HG02798 (cell line): ENCODE measurements around the gene SLC35E1.
A peak's percentile ranks its signal among the peaks of the same experiment; 100 is the strongest.

Experiments used
- ATAC-seq: cut with Tn5 transposase; IDR thresholded peaks from one replicate; pipeline ENCODE4 v1.9.1; 2021; ENCODE audit warnings: mild to moderate bottlenecking; ENCODE audit not compliant: unreplicated experiment, poor library complexity

SLC35E1 gene

DNA sequence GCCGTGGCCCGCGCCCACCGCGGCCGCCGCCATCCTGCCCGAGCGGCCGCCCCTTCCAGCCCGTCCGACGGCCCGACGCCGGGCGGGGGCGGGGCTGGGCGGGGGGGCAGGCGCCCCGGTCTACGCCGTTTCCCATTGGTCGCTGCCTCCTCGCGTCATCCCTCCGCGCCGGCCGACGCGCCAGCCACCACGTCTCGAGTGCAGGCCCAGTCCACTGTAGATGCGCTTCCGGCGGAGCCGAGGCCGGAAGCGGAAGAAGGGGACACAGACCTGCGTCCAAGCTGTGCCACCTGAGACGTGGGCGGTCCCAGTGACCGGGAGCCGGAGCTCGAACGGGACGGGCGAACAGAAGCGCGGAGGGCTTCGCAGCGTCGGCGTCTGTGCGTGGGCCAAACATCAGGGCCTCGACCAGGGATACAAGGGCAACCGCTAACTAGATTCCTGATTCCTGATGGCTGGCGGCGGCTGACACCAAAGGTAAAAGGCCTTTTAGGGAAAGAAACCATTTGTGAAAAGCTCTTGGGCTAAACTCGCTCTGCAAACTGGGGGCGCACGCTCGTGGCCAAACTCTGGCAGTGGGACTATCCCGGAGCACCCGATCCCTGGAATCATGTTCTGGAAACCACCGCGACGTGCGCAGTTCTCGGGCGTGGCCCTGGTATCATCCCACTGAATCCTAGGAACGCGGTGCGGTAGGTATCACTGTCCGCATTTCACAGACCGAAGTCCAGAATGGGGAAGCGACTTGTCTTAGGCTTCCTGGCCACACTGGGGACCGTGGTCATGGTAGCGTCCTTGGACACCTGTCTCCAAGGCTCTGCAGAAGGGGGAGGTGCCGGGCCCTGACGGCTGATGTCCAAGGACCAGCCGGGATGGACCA is at the start of gene SLC35E1:
Gene SLC35E1, minus strand, starts transcription at position 84 of the 880 bp plus-strand sequence. Its CDS starts 51 bp downstream, at position 33.
- peak; percentile 94 for ATAC-seq

DNA sequence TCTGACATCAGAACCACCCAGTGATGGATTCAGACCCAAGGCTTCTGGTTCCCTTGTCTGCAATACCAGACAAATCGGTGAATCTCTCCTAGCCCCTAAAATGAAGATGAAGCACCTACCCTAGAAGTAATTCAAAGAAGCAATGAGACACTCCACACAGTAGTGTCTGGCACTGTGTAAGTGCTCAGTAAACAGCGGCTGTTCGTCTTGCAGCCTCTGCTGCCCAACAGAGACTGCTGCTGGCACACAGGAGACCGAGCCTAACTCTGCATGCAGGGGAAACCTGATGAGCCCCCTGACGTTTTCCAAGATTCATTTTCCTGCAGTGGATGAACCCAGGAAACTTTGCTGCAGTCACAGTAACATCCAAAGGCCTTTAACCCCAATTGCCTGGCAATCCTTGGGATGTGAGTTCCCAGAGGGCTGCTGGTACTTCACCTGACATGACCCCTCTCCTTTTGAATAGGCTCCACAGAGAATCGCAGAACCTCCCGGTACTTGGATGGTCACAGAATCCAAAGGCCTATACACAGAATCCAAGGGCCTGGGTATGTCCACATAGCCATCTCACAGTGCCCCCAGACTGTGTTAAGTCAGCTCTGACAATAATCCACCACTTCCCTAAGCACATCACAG is 49.1 kb upstream of the SLC35E1 start:
- ATAC-seq, result no peak

DNA sequence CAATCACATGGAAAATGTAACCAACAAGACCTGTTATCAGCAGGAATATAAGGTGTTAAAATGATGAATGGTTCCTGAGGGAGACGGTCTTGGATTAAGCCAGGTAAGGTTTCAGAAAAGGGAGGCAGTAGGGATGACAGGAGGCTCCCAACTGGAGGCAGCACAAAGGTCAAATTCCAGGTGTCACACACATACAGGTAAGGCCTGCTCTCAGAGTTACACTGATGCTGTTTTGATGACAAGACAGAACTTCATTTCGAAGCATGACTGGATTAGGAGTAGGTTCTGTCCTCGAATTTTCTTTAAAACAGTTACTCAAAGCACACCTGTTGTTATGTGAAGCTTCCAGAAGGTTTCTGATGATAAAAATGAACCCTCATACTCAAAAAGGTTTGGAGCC is 48.4 kb upstream of the SLC35E1 start:
- no peak for ATAC-seq

DNA sequence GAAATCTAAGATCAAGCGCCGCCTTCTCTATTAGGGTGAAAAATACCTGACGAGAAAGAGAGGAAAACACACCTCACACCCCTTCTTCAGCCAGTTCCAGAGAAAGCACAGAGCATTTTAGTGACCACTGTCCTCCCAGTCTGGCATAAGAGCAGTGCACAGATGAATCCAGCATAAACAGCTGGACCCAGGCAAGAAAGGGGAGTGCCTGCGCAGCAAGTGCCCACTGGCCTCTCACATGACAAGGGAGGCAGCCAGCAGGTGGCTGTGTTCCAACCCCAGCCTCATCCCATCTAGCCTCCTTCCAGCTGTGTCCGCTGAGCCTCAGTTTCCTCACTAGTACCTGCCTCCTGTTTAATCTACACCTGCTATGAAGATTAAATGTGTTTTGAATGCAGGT is 47.8 kb upstream of the SLC35E1 start:
- no peak for ATAC-seq

DNA sequence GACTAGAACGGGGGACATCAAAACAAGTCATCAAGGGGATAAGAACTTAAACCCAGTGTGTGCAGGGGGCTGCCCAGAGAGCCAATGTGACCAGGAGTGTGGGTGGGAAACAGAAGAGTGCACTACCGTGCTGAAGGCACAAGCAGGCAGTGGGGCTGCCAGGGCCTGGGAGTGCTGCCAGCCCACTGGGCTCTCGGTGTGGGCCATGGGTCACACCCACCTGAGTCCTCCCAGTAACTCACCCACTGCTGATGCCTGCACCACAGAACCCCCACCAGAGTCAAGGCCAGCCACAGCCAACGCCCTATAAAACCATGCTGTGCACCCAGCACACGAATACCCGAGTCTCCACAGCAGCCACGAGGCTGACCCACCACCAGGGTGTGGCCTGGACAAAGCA is 47.2 kb upstream of the SLC35E1 start:
- ATAC-seq, result no peak

DNA sequence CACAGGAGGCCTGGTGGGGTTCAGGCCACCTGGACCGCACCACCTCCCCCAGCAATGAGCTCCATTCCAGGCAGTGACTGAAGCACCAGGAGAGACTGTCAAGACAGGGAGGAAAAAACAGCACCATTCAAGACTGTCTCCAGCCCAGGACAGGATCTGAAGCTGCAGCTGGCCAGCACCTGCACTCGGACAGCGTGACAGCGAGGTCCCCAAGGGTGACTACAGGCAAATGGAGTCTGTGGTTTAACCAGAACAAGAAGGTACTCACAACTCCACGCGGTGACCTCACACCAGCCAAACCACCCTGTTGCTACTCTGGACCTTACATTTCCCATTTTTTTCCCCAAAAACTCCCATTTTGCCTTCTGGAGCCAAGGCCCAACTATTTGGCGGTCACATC is 46.0 kb upstream of the SLC35E1 start:
- ATAC-seq, result no peak

DNA sequence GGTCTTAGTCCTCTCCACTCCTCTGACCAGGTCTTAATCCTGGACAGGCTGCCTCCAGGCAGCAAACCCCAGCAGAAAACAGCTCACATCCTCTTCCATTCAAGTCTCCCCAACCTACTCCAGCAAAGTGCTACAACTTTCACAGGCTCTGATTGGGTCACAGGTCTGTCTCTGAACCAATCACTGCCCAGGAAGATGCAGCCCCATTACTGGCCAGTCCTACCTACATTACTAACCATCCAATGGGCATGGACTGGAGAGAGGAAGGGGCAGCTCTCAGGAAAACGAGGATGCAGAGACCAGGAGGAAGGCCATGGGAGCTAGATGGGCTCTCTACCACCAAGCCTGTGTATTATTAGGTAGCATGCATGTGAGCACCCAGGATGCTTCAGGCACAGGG is 43.6 kb upstream of the SLC35E1 start:
- ATAC-seq, result no peak

DNA sequence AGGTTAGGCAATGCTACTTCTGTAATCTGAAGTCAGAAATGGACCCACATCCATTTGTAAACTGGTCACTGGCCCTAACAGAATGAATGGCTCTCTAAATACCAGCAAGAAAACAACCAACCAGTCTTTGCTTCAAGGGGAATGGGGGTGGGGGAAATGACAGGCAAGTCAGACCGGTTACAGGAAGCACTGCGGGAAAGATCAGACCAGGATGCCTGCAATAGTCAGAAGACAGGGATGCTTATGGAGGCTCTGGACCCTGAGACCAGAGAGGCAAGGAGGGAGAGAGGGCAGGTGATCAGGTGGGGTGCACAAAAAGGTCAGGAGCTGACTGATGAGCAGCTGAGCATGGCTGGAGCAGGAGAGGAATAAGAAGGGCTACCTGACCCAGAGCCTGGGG is 42.7 kb upstream of the SLC35E1 start:
- no peak for ATAC-seq

DNA sequence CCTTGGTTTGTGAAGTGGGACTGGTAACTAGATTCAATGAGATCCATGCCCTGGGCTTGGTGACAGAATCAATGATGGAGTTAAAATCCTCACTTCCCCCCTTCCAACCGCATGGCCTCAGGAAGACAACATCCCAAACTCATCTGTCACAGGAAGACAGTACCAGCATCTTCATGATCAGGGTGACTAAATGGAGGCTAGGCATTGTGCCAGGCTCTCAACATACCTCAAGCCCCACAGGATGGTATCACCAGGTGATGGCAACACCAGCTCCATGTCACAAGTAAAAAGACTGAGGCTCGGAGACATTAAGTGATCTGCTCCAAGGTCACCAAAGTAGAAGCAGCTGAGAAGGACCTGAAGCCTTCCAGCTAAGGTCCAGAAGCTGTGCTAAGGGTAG is 41.6 kb upstream of the SLC35E1 start:
- no peak for ATAC-seq

DNA sequence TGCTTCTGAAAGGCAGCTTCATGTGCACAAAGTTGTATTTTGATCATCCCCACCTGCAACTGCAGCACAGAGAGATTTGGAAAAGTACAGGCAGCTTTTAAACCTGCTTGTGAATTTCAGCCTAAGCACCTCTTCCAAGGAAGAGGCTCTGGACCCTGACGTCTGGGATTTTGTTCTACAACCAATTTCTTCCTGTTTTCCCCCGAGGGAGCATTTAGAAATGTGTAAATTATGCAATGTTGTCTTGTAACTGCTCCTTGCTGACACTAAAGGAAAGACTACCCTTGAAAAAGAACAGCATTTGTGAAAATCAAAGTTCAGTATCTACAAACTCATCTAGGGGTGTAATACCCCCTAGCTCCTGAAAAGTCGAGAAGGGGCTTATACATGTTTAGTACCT is 40.4 kb upstream of the SLC35E1 start:
- no peak for ATAC-seq

DNA sequence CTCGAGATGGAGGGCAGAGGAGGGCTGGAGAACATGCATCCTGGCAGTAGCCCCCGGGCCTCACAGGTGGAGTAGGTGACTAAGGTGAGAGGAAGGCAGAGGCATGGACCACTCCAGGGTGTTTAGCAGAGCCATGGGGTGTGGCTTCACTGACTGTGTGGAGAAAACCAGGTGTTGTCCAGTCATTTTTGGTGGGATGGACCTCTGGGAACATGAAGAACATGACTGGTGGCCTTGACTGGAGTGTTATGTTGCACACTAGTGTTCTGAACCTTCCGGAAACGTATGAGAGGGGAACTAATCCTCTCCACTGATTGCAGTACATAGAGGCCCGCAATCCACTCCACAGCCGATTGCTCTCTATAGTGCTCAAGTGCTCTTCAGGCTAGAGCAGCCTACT is 38.9 kb upstream of the SLC35E1 start:
- no peak for ATAC-seq

DNA sequence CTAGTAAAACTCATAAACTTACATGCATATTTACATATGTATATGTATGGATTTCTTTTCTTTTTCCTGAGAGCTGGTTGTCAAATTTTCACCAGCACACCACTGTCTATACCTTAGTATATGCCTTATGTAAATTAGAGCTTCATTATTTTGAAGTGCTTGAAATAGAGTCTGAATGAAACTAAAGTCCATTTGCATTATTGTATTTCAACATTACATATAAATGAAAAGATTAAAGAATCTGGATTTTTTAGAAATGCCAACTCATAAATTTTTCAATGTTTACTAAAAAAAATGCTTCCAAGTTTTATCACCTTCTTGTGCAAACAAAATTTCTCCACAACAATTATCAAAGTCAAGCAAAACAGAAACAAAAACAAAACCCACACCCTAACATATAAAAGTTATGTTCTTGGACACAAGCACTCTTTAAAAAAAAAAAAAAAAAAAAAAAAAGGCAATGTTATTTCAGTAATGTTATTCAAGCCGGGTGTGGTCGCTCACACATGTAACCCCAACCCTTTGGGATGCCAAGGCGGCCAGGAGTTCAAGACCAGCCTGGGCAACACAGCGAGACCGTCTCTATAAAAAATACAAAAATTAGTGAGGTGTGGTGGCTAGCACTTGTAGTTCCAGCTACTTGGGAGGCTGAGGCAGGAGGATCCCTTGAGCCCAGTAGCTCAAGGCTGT is 37.4 kb upstream of the SLC35E1 start:
- ATAC-seq, result no peak

DNA sequence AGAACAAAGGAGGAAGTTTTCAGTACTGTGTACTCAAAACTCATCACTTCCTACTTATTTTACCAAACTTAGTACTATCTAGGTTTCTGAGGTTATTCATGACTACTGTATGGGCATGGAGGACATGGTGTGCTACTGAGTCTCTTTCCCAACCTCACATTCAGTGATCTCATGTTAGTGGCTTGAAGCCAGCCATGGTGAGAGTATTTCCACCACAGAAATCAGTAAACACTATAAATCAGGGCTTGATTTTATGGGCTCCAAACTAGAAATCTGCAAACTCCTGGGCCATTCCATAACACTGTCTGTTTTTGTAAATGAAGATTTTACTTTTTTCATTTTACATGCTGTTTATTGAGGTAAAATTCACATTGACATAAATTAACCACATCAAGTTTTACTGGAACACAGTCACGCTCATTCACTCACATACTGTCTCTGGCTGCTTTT is 36.1 kb upstream of the SLC35E1 start:
- ATAC-seq, result no peak

DNA sequence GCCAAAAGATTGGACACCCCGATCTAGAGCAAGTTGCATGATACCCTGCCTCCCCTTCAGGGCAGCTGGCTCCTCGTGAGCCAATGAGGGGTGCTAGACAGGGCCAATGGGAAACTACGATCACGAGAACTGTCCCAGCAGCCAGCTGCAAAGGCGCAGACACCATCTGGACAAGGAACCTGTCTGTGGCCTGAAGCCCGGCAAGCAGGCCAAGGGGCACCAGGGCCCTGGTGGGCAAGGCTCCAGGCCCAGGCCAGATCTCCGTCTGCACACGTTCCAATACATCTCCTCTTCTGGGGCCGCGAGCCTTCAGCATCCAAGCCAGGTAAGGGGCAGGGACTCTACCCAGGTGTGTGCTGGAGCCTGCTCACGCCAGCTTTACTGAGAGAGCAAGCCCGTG is 35.6 kb upstream of the SLC35E1 start:
- no peak for ATAC-seq

DNA sequence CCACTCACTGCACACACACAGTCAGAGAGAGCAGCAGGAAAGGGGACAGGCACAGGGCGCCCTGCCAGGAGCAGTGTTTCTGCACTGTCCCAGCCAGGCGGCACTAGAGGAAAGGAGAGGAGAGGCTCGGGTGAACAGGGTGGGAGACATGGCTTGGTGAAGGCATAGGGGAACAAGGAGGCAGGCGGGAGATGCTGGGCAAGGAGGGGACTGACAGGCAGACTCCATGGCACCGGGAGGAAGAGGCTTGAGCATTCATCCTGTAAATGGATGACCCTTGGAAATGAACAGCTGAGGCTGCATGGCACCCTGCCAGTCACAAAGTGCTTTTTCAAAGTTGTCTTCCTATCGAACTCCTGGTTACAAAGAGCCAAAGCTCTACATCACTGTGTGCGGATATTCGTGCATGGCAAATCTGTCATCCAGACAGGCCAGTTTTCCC is 33.4 kb upstream of the SLC35E1 start:
- no peak for ATAC-seq

DNA sequence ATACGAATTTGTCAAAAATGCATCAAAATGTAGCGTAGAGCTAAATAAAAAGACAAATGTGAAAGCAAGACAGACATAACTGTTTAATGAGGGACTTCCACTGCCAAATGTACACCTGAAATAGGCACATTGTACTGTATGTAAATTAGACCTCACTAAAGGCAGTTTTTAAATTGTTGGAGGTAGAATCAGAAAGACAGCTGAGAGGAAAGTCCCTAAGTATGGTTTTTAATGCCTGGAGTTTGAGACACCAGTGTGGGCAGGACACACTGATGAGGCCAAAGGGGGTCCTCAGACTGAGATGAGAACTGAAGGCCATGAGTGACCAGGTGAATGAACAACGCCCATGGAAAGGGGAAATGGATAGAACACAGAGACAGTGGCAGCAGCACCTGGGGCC is 32.9 kb upstream of the SLC35E1 start:
- no peak for ATAC-seq

DNA sequence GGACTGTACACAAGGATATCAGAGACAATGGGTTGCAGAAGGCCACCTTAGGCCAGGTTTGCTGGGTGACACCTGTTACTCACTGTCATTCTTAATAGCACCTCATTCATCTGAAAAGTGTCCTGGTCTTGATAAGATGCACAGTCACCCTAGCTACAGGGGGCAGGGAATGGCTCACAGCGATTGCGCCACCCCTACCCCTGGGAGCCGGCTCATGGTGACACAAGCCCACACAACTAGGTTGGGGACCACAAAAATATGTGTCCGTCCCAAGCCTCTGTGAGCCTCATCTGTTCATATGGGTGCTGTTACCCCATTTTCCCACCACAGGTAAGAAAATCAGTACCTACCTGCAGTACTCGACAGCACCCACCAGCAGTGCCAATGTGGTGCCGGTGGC is 32.4 kb upstream of the SLC35E1 start:
- ATAC-seq, result no peak

DNA sequence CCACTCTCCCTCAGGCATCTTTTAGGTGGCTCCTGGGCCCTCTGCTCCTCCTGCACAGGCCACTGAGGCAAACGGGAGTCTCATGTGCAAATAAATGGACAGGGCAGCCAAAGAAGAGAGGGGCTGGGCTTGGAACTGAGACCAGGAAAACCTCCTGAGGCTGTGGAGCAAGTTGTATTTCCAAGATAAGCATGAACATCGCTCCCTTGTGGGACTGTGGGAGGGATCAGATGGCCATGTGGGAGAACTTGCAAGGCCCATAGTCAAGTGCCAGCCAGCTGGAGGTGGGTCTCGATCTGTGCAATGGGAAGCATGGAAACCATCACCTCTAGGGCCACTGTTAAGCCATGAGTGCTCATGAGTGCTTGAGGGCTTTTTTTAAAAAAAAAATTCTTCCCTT is 30.9 kb upstream of the SLC35E1 start:
- no peak for ATAC-seq

DNA sequence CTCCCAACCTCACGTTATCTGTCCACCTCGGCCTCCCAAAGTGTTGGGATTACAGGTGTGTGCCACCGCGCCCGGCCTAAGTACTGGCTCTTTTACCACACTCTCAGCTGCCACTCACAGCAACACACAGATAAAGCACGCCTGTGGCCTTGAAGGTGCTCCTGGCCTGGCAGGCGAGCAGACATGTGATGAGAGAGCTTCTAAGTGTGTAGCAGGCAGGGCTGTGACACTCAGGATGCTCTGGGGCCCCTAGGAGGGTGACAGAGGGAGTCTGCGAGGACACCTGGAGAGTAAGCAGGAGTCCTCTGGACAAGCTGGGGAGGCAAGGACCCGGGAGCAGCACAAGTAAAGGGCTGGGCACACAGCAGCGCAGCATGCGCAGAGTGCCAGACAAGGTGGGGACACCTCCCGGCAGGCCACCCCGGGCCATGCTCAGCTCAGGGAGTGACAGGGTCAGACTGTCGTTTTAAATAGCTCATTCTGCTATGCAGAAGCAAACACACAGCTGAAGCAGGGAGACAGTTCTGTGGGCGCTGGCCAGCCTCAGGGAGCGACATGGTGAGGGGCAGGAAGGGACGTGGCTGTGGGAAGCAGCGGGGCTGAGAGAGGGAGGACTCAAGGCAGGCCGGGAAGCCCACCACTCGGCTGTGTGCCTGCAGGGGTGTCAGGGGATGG is 29.3 kb upstream of the SLC35E1 start:
- no peak for ATAC-seq

DNA sequence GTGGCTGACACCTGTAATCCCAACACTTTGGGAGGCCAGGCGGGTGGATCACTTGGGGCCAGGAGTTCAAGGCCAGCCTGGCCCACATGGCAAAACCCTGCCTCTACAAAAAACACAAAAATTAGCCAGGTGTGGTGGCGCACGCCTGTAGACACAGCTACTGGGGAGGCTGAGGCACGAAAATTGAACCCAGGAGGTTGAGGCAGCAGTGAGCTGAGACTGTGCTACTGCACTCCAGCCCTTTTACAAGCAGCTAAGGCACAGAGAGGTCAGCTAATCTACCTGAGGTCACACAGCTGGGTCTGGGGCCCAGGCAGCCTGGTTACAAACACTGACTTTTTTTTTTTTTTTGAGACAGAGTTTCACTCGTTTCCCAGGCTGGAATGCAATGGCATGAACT is 28.6 kb upstream of the SLC35E1 start:
- ATAC-seq, result no peak
